Muscle of leg (tissue), 11 donors: ENCODE results near the gene SLC24A4. TPM values are rescaled to one million over a fixed set of nuclear protein-coding genes. Genes with fewer than 3 reads are reported as not detected.

Source experiments
- DNase-seq: peaks from one replicate; pipeline ENCODE4 v3.0.0; 2013
- H3K27ac ChIP-seq: one replicate; pipeline ENCODE4 v1.5.1; 2013; ENCODE audit warnings: mild to moderate bottlenecking, low read length, control low read depth
- H3K27me3 ChIP-seq: one replicate; pipeline ENCODE4 v1.6.1; 2013; ENCODE audit warnings: low read length; ENCODE audit not compliant: control insufficient read depth, insufficient read depth
- H3K36me3 ChIP-seq: one replicate; pipeline ENCODE4 v1.6.1; 2013; ENCODE audit warnings: low read length; ENCODE audit not compliant: control insufficient read depth, insufficient read depth
- H3K4me1 ChIP-seq: one replicate; pipeline ENCODE4 v1.6.1; 2013; ENCODE audit warnings: low read length; ENCODE audit not compliant: control insufficient read depth, insufficient read depth
- H3K4me3 ChIP-seq: one replicate; pipeline ENCODE4 v1.5.1; 2013; ENCODE audit warnings: low read length, control low read depth
- H3K9me3 ChIP-seq: replicated peaks from 2 replicates; pipeline ENCODE4 v1.6.1; 2013; ENCODE audit warnings: low read depth, low read length; ENCODE audit not compliant: control insufficient read depth
- WGBS: methylation state at CpG from one replicate; pipeline ENCODE4 v1.1.5; 2013; ENCODE audit warnings: missing lambda C conversion rate; ENCODE audit not compliant: insufficient coverage; 5-methylcytosine and 5-hydroxymethylcytosine counted together
- polyA plus RNA-seq, 8 donors: library from polyadenylated mRNA; unstranded; fragments of 120-200 nt; gene quantifications; one replicate each; pipeline versions ENCODE4 v1.2.1 to v1.2.3, GENCODE V29; 2013; ENCODE audit warnings: inconsistent platforms in 1 of 8, low replicate concordance in 1 of 8; ENCODE audit not compliant: insufficient read length in 8 of 8, insufficient read depth in 1 of 8
- total RNA-seq: library from RNA; stranded (reverse); fragments of 120-200 nt; gene quantifications from one replicate; pipeline ENCODE4 v1.2.4, GENCODE V29; 2013

SLC24A4 gene
- total and polyA plus RNA-seq, 9 donors = 1.8 to 6.6 (median 2.9) TPM

- 88% methylated on average over 8 of the region's 10 CpGs for WGBS
- Histone ChIP-seq H3K27me3 (peaks cover 2% of the 10 kb centered on the region), H3K9me3 (no peaks in the 10 kb centered on the region), H3K36me3 (no peaks in the 10 kb centered on the region), H3K27ac (no peak overlapping the region), H3K4me1 (peaks cover 33% of the 10 kb centered on the region), H3K4me3 (no peak overlapping the region)
- DNase-seq = no peak
Measured at GRCh38 chr14:92441751-92442504, 119.0 kb downstream of the SLC24A4 start.

GRCh38 chr14:92443167-92443566 lies 120.2 kb downstream of the SLC24A4 start:
- Histone ChIP-seq H3K4me3 (no peak overlapping the region), H3K4me1 (peaks cover 33% of the 10 kb centered on the region), H3K27me3 (peaks cover 2% of the 10 kb centered on the region), H3K27ac (no peak overlapping the region), H3K9me3 (no peaks in the 10 kb centered on the region), H3K36me3 (no peaks in the 10 kb centered on the region)
- WGBS = 86% methylated on average over 14 of the region's 14 CpGs
- peak; percentile 37 for DNase-seq

- DNase-seq = no peak
- H3K36me3 ChIP-seq = no peaks in the 10 kb centered on the region
- no peaks in the 10 kb centered on the region for H3K27me3 ChIP-seq
- no peak overlapping the region for H3K27ac ChIP-seq
- H3K4me3 ChIP-seq = no peak overlapping the region
- H3K9me3 ChIP-seq = no peaks in the 10 kb centered on the region
- H3K4me1 ChIP-seq = peaks cover 30% of the 10 kb centered on the region
- WGBS = 86% methylated on average over 6 of the region's 8 CpGs
Measured at GRCh38 chr14:92443741-92444140, 120.8 kb downstream of the SLC24A4 start.

GRCh38 chr14:92446771-92447170 lies 123.8 kb downstream of the SLC24A4 start:
- H3K4me3 ChIP-seq = no peak overlapping the region
- 70% methylated on average over 5 of the region's 5 CpGs for WGBS
- H3K9me3 ChIP-seq = no peaks in the 10 kb centered on the region
- H3K27ac ChIP-seq = no peak overlapping the region
- no peak for DNase-seq
- H3K27me3 ChIP-seq = no peaks in the 10 kb centered on the region
- H3K4me1 ChIP-seq = peaks cover 37% of the 10 kb centered on the region
- H3K36me3 ChIP-seq = no peaks in the 10 kb centered on the region

GRCh38 chr14:92447416-92448197 lies 124.6 kb downstream of the SLC24A4 start:
- WGBS = 76% methylated on average over 3 of the region's 10 CpGs
- no peak overlapping the region for H3K4me3 ChIP-seq
- DNase-seq = no peak
- no peak overlapping the region for H3K27ac ChIP-seq
- no peaks in the 10 kb centered on the region for H3K36me3 ChIP-seq
- no peaks in the 10 kb centered on the region for H3K9me3 ChIP-seq
- peaks cover 34% of the 10 kb centered on the region for H3K4me1 ChIP-seq
- H3K27me3 ChIP-seq = no peaks in the 10 kb centered on the region

GRCh38 chr14:92448786-92449185 lies 125.8 kb downstream of the SLC24A4 start:
- no peak overlapping the region for H3K4me3 ChIP-seq
- no peak overlapping the region for H3K27ac ChIP-seq
- DNase-seq = no peak
- H3K4me1 ChIP-seq = peaks cover 23% of the 10 kb centered on the region
- no CpG with 5 or more reads among the region's 6 CpGs for WGBS
- H3K36me3 ChIP-seq = no peaks in the 10 kb centered on the region
- no peaks in the 10 kb centered on the region for H3K27me3 ChIP-seq
- no peaks in the 10 kb centered on the region for H3K9me3 ChIP-seq

GRCh38 chr14:92449404-92450181 lies 126.6 kb downstream of the SLC24A4 start:
- Histone ChIP-seq H3K4me1 (peaks cover 23% of the 10 kb centered on the region), H3K4me3 (no peak overlapping the region), H3K9me3 (no peaks in the 10 kb centered on the region), H3K27ac (no peak overlapping the region), H3K36me3 (no peaks in the 10 kb centered on the region), H3K27me3 (no peaks in the 10 kb centered on the region)
- 70% methylated on average over 15 of the region's 20 CpGs for WGBS
- no peak for DNase-seq

GRCh38 chr14:92450351-92451070 lies 127.5 kb downstream of the SLC24A4 start:
- Histone ChIP-seq H3K36me3 (no peaks in the 10 kb centered on the region), H3K27ac (no peak overlapping the region), H3K4me1 (peaks cover 23% of the 10 kb centered on the region), H3K4me3 (no peak overlapping the region), H3K27me3 (no peaks in the 10 kb centered on the region), H3K9me3 (no peaks in the 10 kb centered on the region)
- DNase-seq = no peak
- 44% methylated on average over 7 of the region's 13 CpGs for WGBS

- WGBS = 61% methylated on average over 4 of the region's 9 CpGs
- peaks cover 23% of the 10 kb centered on the region for H3K4me1 ChIP-seq
- no peak for DNase-seq
- no peak overlapping the region for H3K4me3 ChIP-seq
- H3K36me3 ChIP-seq = no peaks in the 10 kb centered on the region
- no peak overlapping the region for H3K27ac ChIP-seq
- H3K9me3 ChIP-seq = no peaks in the 10 kb centered on the region
- no peaks in the 10 kb centered on the region for H3K27me3 ChIP-seq
Measured at GRCh38 chr14:92451245-92451644, 128.3 kb downstream of the SLC24A4 start.
